Mesendoderm (in vitro differentiated cells): Measurements from ENCODE around the gene TRHDE.
"Not testable (repeated sequence)": the region's sequence is repeated elsewhere in the genome, so short reads cannot be mapped to it uniquely, and the experiment has no call there.

Experiments used
- DNase-seq: peaks from one replicate; pipeline ENCODE4 v3.0.0; 2013
- H2AK5ac ChIP-seq: 2 replicates; pipeline ENCODE4 v1.6.1; 2013; ENCODE audit warnings: low read length, inconsistent platforms
- H2BK120ac ChIP-seq: 2 replicates; pipeline ENCODE4 v1.6.1; 2013; ENCODE audit warnings: low read depth, mild to moderate bottlenecking, low read length, moderate library complexity, mixed read lengths
- H2BK15ac ChIP-seq: replicated peaks from 2 replicates; pipeline ENCODE4 v1.6.1; 2013; ENCODE audit warnings: low read depth, mild to moderate bottlenecking, moderate library complexity
- H2BK5ac ChIP-seq: 2 replicates; pipeline ENCODE4 v1.6.1; 2013; ENCODE audit warnings: low read length, inconsistent platforms
- H3K18ac ChIP-seq: 2 replicates; pipeline ENCODE4 v1.6.1; 2013; ENCODE audit warnings: mild to moderate bottlenecking, low read length, mixed read lengths
- H3K23ac ChIP-seq: one replicate; pipeline ENCODE4 v1.6.1; 2013; ENCODE audit warnings: low read length
- H3K27ac ChIP-seq: 2 replicates; pipeline ENCODE4 v1.5.1; 2013; ENCODE audit warnings: low read depth, mild to moderate bottlenecking, inconsistent platforms, low read length, moderate library complexity
- H3K27me3 ChIP-seq: 2 replicates; pipeline ENCODE4 v1.6.1; 2013; ENCODE audit warnings: low read length, control low read depth, mild to moderate bottlenecking, inconsistent platforms; ENCODE audit not compliant: insufficient read depth, poor library complexity
- H3K36me3 ChIP-seq: 2 replicates; pipeline ENCODE4 v1.6.1; 2013; ENCODE audit warnings: low read length, inconsistent platforms; ENCODE audit not compliant: control insufficient read depth, insufficient read depth
- H3K4ac ChIP-seq: one replicate; pipeline ENCODE4 v1.6.1; 2013; ENCODE audit warnings: low read depth, mild to moderate bottlenecking, low read length, moderate library complexity
- H3K4me1 ChIP-seq: 2 replicates; pipeline ENCODE4 v1.6.1; 2013; ENCODE audit warnings: low read depth, low read length, inconsistent platforms; ENCODE audit not compliant: control insufficient read depth
- H3K4me2 ChIP-seq: 2 replicates; pipeline ENCODE4 v1.6.1; 2013; ENCODE audit warnings: low read length
- H3K4me3 ChIP-seq: 2 replicates; pipeline ENCODE4 v1.5.1; 2013; ENCODE audit warnings: mild to moderate bottlenecking, low read length
- H3K56ac ChIP-seq: one replicate; pipeline ENCODE4 v1.6.1; 2013; ENCODE audit warnings: low read length
- H3K79me1 ChIP-seq: 2 replicates; pipeline ENCODE4 v1.6.1; 2013; ENCODE audit warnings: low read length, inconsistent platforms
- H3K79me2 ChIP-seq: 2 replicates; pipeline ENCODE4 v1.6.1; 2013; ENCODE audit warnings: mild to moderate bottlenecking, low read length; ENCODE audit not compliant: control insufficient read depth, insufficient read depth
- H3K9ac ChIP-seq: 2 replicates; pipeline ENCODE4 v1.6.1; 2013; ENCODE audit warnings: low read length, inconsistent platforms
- H4K5ac ChIP-seq: one replicate; pipeline ENCODE4 v1.6.1; 2013; ENCODE audit warnings: low read length
- H4K8ac ChIP-seq: one replicate; pipeline ENCODE4 v1.6.1; 2013; ENCODE audit warnings: low read depth, mild to moderate bottlenecking, control low read depth, low read length, moderate library complexity
- WGBS: extraction: QIAGEN DNeasy Blood & Tissue Kit; methylation state at CpG from one replicate; pipeline ENCODE4 v1.1.7; 2013; ENCODE audit warnings: low lambda C conversion rate, missing lambda C conversion rate; ENCODE audit not compliant: insufficient coverage; ENCODE audit errors: extremely low coverage; 5-methylcytosine and 5-hydroxymethylcytosine counted together

The TRHDE gene

DNA sequence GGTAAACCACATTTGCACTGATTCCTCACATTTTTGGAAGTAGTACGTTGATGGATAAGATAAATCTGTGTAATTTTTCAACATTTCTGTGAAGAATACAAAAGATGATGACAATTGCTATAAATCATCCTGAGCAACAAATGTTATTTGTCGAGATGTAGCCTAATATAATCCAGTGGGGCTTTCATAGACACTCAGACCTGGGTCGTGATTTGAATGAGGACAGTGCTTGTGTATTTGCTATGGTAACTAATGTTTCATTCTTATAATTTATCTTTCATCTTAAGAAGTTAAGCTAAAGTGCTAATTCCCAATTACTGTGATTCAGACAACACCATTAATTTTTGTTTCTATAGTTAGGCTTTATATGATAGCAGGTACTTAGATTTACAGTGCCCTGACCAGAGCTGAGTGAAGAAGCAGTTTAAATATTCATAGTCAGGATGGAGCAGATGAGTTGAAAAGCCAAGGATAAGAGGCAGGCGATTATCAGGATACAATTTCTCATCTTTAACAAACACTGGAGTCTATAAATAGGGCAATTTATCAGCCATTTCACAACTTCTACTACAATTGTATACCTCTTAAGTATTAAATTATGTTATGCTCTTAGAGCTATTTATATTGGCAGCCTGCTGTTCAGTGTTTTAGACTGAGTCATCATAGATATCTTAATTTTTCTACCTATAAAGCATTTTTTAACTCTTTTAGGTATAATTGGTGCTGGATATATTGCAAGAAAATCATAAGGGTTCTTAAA is 359.9 kb downstream of the TRHDE start:
- Histone ChIP-seq H3K4me3 (no peak overlapping the region), H2BK120ac (no peak overlapping the region), H4K5ac (no peak overlapping the region), H3K56ac (no peak overlapping the region), H3K27me3 (no peaks in the 10 kb centered on the region), H3K18ac (no peak overlapping the region), H3K9ac (no peak overlapping the region), H2AK5ac (no peak overlapping the region), H3K79me2 (no peaks in the 10 kb centered on the region), H3K4me1 (no peaks in the 10 kb centered on the region), H4K8ac (no peak overlapping the region), H3K4me2 (no peak overlapping the region), H3K27ac (no peak overlapping the region), H2BK5ac (no peak overlapping the region), H3K4ac (no peak overlapping the region), H3K79me1 (no peaks in the 10 kb centered on the region), H3K36me3 (no peaks in the 10 kb centered on the region), H2BK15ac (no peak overlapping the region), H3K23ac (no peak overlapping the region)
- no CpG with 5 or more reads among the region's 4 CpGs for WGBS
- DNase-seq: no peak

DNA sequence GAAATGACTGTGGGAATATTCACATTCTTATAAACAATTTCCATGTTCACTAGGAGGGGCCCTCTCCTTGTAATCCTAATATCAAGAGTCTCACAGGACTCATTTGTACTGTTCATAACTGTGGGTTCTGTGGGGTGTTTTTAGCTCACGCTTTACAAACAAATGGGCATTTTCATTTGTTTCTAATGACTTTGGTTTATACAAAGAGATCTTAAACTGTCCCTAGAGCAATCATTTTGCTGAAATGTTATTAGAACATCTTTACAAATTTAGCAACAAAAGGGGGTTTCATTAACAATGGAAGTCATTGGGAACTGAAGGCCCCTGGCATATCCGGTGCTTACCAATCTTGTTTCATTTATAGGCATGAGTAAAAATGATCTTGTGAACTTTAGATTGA is 370.5 kb downstream of the TRHDE start:
- no peak overlapping the region for H3K4me2 ChIP-seq
- H3K27me3 ChIP-seq: no peaks in the 10 kb centered on the region
- H3K23ac ChIP-seq: no peak overlapping the region
- DNase-seq: no peak
- H3K27ac ChIP-seq: no peak overlapping the region
- H3K79me1 ChIP-seq: no peaks in the 10 kb centered on the region
- H3K79me2 ChIP-seq: no peaks in the 10 kb centered on the region
- H3K36me3 ChIP-seq: no peaks in the 10 kb centered on the region
- H2BK5ac ChIP-seq: no peak overlapping the region
- H4K8ac ChIP-seq: no peak overlapping the region
- no peaks in the 10 kb centered on the region for H3K4me1 ChIP-seq
- no peak overlapping the region for H3K4ac ChIP-seq
- H3K4me3 ChIP-seq: no peak overlapping the region
- no CpG with 5 or more reads among the region's 2 CpGs for WGBS
- H2BK120ac ChIP-seq: no peak overlapping the region
- H3K56ac ChIP-seq: no peak overlapping the region
- no peak overlapping the region for H2BK15ac ChIP-seq
- no peak overlapping the region for H2AK5ac ChIP-seq
- H3K18ac ChIP-seq: no peak overlapping the region
- no peak overlapping the region for H4K5ac ChIP-seq
- H3K9ac ChIP-seq: no peak overlapping the region

DNA sequence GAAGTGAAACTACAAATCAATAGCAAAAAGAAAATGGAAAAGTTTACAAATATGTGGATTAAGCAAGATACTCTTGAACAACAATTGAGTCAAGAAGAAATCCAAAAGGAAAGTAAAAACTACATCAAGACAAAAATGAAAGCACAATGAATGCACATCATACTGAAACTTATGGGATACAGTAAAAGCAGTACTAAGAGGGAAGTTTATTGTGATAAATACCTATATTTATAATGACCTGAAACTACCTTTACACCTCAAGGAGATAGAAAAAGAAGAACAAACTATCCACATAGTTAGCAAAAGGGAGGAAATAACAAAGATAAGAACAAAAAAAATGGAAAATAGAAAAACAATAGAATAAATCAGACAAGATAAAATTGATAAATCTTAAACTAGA is 375.0 kb downstream of the TRHDE start:
- Histone ChIP-seq H3K23ac (no peak overlapping the region), H3K4me2 (no peak overlapping the region), H3K9ac (no peak overlapping the region), H3K36me3 (no peaks in the 10 kb centered on the region), H3K4me1 (no peaks in the 10 kb centered on the region), H3K79me1 (no peaks in the 10 kb centered on the region), H2BK120ac (no peak overlapping the region), H3K27ac (no peak overlapping the region), H2BK5ac (no peak overlapping the region), H3K79me2 (no peaks in the 10 kb centered on the region), H2AK5ac (no peak overlapping the region), H2BK15ac (no peak overlapping the region), H3K4me3 (no peak overlapping the region), H3K4ac (no peak overlapping the region), H4K8ac (no peak overlapping the region), H3K18ac (no peak overlapping the region), H3K27me3 (no peaks in the 10 kb centered on the region), H4K5ac (no peak overlapping the region), H3K56ac (no peak overlapping the region)
- DNase-seq: no peak

GRCh38 chr12:72658615-72659014 is 386.4 kb downstream of the TRHDE start:
- no peak overlapping the region for H3K4ac ChIP-seq
- DNase-seq: no peak
- no peak overlapping the region for H4K8ac ChIP-seq
- H3K27ac ChIP-seq: no peak overlapping the region
- no peak overlapping the region for H3K4me3 ChIP-seq
- no peaks in the 10 kb centered on the region for H3K79me2 ChIP-seq
- no peak overlapping the region for H3K56ac ChIP-seq
- H3K18ac ChIP-seq: no peak overlapping the region
- H3K79me1 ChIP-seq: no peaks in the 10 kb centered on the region
- H3K4me2 ChIP-seq: no peak overlapping the region
- H2BK15ac ChIP-seq: no peak overlapping the region
- no peak overlapping the region for H2BK5ac ChIP-seq
- H3K23ac ChIP-seq: no peak overlapping the region
- no peaks in the 10 kb centered on the region for H3K36me3 ChIP-seq
- H3K4me1 ChIP-seq: no peaks in the 10 kb centered on the region
- H2BK120ac ChIP-seq: no peak overlapping the region
- no peak overlapping the region for H4K5ac ChIP-seq
- H3K27me3 ChIP-seq: no peaks in the 10 kb centered on the region
- H3K9ac ChIP-seq: no peak overlapping the region
- no peak overlapping the region for H2AK5ac ChIP-seq

DNA sequence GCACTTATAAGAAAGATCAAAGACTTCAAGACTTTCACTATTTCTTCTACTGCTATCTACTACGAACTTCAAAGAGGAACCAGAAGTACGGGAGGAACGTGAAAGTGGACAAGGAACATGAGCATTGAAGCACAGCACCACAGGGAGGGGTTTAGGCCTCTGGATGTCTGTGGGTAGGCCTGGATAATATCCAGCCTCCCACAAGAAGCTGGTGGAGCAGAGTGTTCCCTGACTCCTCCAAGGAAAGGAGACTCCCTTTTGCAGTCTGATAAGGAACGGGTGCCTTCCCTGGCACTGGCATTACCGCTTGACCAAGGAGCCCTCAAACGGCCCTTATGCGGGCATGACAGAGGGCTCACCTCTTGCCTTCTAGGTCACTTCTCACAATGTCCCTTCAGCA is 388.0 kb downstream of the TRHDE start:
- H3K27me3 ChIP-seq, H3K36me3 ChIP-seq, H3K79me1 ChIP-seq, H3K18ac ChIP-seq, H2AK5ac ChIP-seq, H3K4me3 ChIP-seq, H2BK5ac ChIP-seq, H4K8ac ChIP-seq, H2BK120ac ChIP-seq, H3K27ac ChIP-seq, H2BK15ac ChIP-seq, H4K5ac ChIP-seq, H3K56ac ChIP-seq, H3K4ac ChIP-seq, DNase-seq, H3K4me1 ChIP-seq, H3K4me2 ChIP-seq, H3K23ac ChIP-seq, H3K9ac ChIP-seq, H3K79me2 ChIP-seq: not testable (repeated sequence)
- WGBS: no CpG with 5 or more reads among the region's 7 CpGs

GRCh38 chr12:72673853-72674252 is 401.7 kb downstream of the TRHDE start:
- Histone ChIP-seq H2BK5ac (no peak overlapping the region), H2BK15ac (no peak overlapping the region), H3K4me2 (no peak overlapping the region), H3K79me1 (no peaks in the 10 kb centered on the region), H3K23ac (no peak overlapping the region), H3K4me3 (no peak overlapping the region), H3K27ac (no peak overlapping the region), H3K18ac (no peak overlapping the region), H3K36me3 (no peaks in the 10 kb centered on the region), H3K56ac (no peak overlapping the region), H2AK5ac (no peak overlapping the region), H3K27me3 (no peaks in the 10 kb centered on the region), H3K4ac (no peak overlapping the region), H4K5ac (no peak overlapping the region), H2BK120ac (no peak overlapping the region), H3K9ac (no peak overlapping the region), H4K8ac (no peak overlapping the region), H3K79me2 (no peaks in the 10 kb centered on the region), H3K4me1 (peaks cover 5% of the 10 kb centered on the region)
- WGBS: no CpG with 5 or more reads among the region's 4 CpGs
- no peak for DNase-seq
